HG02943 (cell line): ENCODE measurements around the gene ZNF516.
A peak's percentile ranks its signal among the peaks of the same experiment; 100 is the strongest.

Experiments used
- ATAC-seq: cut with Tn5 transposase; IDR thresholded peaks from one replicate; pipeline ENCODE4 v1.9.1; 2021; ENCODE audit warnings: mild to moderate bottlenecking, low read depth, moderate library complexity; ENCODE audit not compliant: unreplicated experiment

Gene ZNF516

DNA sequence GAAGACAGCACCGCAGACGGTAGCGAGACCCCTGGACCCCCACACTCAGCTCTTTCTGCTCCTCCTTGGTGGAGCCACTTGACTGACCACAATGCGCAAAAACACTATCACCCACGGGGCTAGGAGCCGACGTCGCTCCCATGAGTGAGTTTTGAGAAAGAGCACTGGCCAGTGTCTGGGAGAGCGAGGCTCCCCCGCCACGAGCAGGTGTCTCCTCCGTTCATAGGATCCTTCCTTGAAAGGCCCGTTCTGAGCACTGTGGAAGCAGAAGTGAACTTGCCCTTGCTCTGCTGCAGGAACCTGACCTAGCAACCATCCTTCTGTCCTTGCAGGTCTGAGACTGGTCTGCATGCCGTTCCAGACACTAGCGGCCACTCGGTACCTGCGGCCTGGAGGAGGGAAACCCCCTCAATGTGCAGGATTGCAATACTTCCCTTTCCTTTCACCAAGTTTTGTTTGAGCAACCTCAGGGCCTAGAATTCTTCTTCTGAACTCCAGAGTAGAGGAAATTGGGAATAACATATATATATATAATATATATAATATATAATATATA is 12.9 kb upstream of the ZNF516 start:
- no peak for ATAC-seq

GRCh38 chr18:76506974-76507764 is 12.1 kb upstream of the ZNF516 start:
- no peak for ATAC-seq

DNA sequence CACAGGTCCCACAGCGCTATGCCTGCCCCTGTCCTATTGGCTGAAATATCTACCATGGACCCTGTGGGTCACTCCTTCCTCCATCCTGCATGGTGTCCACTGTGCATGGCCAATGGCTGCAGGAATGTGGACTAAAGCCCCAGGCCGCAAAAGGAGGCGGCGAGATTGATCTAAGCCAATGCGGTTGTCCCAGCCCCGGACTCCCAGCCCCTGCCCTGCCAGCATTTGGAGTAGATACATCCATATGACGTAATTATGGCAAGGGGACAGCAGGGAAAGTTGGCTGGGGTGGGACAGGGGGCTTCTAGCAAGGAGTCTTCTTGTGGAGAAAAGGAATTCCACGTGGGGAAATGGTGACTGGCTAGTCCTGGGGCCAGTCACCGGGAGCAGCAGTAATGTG is 11.4 kb upstream of the ZNF516 start:
- ATAC-seq: no peak

DNA sequence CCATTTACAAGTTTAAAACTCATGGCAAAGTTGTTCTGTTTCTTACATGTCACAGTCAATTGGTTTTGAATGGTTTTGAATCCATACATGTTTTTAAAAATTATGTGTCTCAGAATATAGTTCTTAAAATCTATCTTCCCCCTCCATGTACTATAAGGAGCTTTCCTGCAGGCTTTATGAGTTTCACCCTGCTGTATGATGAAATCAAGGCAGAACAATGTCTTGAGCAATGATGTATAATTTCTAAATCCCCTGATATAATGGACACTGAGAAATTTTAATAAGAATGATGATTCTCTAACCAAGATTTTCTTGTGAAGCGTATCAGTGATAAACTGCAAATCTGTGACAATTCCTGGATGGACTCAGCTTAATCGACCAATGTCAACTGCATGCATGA is 10.6 kb upstream of the ZNF516 start:
- ATAC-seq: no peak

DNA sequence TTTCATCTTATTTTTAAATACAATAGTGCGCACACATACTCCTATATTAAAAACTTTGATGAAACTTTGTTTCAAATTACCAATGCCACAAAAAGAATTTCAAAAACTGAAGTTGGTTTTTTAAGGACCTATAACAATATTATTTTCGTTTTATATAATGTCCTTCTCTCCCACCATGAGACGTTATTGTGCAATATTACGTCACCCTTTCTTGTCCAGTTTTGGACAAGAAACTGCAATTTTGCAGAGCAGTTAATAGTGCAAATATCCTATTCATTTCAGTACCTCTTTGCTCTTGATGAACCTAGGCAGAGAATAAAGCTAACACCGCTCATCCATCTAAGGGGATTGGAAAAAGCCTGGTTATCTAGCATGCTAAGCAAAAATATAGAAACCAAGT is 9.7 kb upstream of the ZNF516 start:
- ATAC-seq: no peak

- no peak for ATAC-seq
Observed at GRCh38 chr18:76503649-76504386, 8.8 kb upstream of the ZNF516 start.

- ATAC-seq: no peak
Observed at GRCh38 chr18:76502551-76502950, 7.5 kb upstream of the ZNF516 start.

- ATAC-seq: peak; percentile 87
Observed at GRCh38 chr18:76499637-76500340, 4.7 kb upstream of the ZNF516 start.

- no peak for ATAC-seq
Observed at GRCh38 chr18:76499021-76499420, 4.0 kb upstream of the ZNF516 start.

GRCh38 chr18:76498064-76498463 is 3.0 kb upstream of the ZNF516 start:
- ATAC-seq: no peak

DNA sequence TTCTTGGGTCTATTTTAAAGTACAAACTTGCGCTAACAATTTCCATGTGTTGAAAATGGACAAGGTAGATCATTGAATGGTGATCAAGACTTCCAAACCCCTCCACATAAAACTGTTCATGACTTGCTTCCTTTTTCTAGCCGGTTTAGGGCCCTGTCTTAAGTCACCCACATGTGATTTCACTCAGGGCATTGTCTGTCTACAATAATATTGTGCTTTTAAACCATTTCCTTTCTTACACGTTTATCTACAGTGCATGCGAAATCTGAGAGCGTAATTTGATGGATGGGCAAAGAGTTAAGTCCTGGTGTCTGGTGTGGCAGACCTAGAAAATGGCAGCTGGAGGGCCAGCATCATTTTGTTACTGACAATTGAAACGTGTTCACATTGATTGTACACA is 2.0 kb upstream of the ZNF516 start:
- ATAC-seq: no peak

DNA sequence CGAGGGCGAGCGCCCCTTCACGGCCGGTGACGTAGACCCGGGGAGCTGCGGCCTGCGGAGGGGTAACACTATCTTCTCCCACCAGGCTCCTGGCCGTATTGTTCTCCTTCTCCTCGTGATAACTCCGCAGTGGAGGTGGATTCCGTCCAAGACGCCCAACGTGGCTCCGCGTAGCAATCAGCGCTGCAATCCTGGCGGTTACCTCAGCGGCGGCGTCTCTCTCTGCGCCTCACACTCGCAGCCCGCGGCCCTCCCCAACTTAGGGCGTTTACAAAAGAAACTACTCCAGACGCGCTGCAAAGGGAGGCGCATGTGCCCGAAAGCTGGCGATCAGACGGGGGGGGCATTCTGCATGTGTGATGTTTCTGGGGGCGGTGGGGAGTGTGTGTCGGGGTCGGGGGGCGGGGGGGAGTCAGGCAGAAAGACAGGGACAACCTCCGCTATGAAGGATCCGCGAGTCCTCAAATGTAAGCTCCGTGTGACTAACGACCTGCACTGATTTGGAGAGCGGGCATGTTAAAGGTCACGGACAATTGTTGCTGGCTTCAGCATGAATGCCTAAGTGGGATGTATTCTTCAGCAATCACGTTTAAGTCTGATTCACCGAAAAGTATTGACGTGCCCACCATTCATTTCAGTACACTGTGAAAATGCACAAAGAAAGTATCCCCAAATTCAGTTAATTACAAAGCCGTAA is 1.3 kb upstream of the ZNF516 start:
- no peak for ATAC-seq

DNA sequence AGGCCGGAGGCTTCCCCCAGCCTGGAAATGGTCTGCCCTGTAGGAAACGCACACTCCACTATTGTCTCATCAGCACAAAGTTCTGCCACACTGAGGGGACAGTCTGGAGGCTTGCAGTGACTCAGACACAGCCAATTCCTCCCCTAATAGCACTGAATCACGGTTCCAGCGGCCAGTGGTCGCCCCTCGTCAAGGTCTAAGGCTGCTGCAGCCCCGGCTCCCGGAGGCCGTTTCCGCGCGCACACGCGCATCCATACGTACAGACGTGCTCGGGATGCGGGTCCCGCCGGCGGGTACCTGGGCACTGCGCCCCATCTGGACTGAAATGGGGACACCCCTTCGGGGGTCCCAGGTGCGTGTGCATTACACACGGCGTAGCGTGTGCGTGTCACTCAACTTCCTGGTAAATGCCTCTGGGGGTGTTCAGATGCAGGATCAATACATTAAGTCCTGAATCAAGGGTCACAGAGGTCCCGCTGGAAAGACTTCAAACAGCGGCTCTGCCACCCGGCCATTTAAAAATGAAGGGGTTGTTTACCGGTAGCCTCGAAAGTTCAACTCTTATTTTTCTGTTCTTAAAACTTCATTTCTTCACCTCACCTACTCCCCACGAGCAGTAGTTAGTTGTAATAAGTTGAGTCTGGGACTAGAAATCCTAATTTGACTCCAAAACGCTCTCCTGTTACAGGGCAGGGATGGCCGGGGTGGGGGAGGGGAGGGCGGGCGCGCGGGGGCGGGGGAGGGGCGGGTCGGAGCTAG is 572 bp upstream of the ZNF516 start:
- ATAC-seq: no peak

GRCh38 chr18:76494231-76495005 is 624 bp downstream of the ZNF516 start:
- no peak for ATAC-seq

GRCh38 chr18:76493213-76494161 is 1.6 kb downstream of the ZNF516 start:
- peak; percentile 16 for ATAC-seq

- peak; percentile 61 for ATAC-seq
Observed at GRCh38 chr18:76492669-76493212, 2.3 kb downstream of the ZNF516 start.

- no peak for ATAC-seq
Observed at GRCh38 chr18:76491776-76492668, 3.0 kb downstream of the ZNF516 start.
